Stimulated activated memory B cell treated with anti-CD40 and anti-IgM and Interleukin-4, amounts not matched to agents 10 μg/mL and 1 μg/mL and 100 μg/mL, for 72 hours (primary cell): ENCODE measurements around the gene CD8B.
"Not testable (repeated sequence)": the region's sequence is repeated elsewhere in the genome, so short reads cannot be mapped to it uniquely, and the experiment has no call there.

Source experiments
- ATAC-seq: fragments of 150-1000 bp; cut with Tn5 transposase; 2 replicates; pipeline ENCODE4 v1.10.0; 2021
- H3K27ac Mint-ChIP-seq: one replicate; pipeline ENCODE4 v1.8.0; 2022; ENCODE audit warnings: mild to moderate bottlenecking, mixed read lengths
- H3K27me3 Mint-ChIP-seq: one replicate; pipeline ENCODE4 v1.8.0; 2022; ENCODE audit warnings: mixed read lengths
- H3K36me3 Mint-ChIP-seq: one replicate; pipeline ENCODE4 v1.8.0; 2022; ENCODE audit warnings: mixed read lengths
- H3K4me1 Mint-ChIP-seq: one replicate; pipeline ENCODE4 v1.8.0; 2022; ENCODE audit warnings: mixed read lengths
- H3K4me3 Mint-ChIP-seq: one replicate; pipeline ENCODE4 v1.8.0; 2022; ENCODE audit warnings: mild to moderate bottlenecking, moderate library complexity, mixed read lengths
- H3K9me3 Mint-ChIP-seq: one replicate; pipeline ENCODE4 v1.8.0; 2022; ENCODE audit warnings: mixed read lengths

CD8B gene

DNA sequence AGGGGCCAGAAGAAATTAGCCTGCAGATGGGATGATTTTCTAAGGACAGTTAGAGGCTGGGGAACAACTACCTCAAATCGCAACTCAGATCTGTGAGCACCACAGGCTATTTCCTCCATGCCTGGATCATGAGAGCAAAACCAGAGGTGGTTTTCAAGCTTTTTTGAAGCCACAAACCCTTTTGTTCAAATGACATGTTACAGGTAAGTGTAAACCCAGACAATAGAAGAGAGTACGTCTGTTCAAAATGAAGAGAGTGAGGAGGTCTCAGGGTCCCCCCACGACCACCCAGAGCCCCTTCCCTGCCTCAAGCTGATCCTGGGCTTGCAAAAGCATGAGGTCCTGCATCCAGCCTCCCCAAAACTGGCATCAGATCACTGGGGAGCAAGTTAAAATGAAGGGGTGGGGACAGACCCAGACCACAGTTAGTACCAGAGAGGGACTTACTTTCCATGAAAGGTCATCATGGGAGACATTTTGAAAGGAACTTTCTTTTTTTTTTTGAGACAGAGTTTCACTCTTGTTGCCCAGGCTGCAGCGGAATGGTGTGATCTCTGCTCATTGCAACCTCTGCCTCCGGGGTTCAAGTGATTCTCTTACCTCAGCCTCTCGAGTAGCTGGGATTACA, 19.0 kb downstream of the CD8B start:
- not testable (repeated sequence) for H3K27me3 Mint-ChIP-seq, H3K27ac Mint-ChIP-seq, H3K4me1 Mint-ChIP-seq, H3K9me3 Mint-ChIP-seq, ATAC-seq, H3K36me3 Mint-ChIP-seq, H3K4me3 Mint-ChIP-seq

DNA sequence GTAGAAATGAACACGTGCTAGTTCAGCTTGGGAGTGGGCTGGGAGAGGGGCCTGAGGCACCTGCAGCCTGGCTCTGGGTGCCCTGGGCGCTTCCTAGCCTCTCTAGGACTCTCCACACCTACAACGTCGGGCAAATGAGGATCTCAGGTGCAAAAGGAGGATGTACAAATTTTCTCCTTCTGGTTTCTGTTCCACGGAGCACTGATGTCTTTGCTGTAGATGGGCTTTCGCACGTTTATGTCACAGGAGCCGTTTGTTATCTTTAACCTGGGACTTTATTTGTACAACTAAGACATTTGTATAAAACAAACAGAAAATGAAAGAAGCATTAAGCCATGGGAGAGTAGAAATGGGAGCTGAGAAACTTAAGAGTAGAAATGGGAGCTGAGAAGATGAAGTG, 20.4 kb downstream of the CD8B start:
- not testable (repeated sequence) for H3K4me3 Mint-ChIP-seq, H3K27me3 Mint-ChIP-seq, H3K4me1 Mint-ChIP-seq, ATAC-seq, H3K9me3 Mint-ChIP-seq, H3K36me3 Mint-ChIP-seq, H3K27ac Mint-ChIP-seq

DNA sequence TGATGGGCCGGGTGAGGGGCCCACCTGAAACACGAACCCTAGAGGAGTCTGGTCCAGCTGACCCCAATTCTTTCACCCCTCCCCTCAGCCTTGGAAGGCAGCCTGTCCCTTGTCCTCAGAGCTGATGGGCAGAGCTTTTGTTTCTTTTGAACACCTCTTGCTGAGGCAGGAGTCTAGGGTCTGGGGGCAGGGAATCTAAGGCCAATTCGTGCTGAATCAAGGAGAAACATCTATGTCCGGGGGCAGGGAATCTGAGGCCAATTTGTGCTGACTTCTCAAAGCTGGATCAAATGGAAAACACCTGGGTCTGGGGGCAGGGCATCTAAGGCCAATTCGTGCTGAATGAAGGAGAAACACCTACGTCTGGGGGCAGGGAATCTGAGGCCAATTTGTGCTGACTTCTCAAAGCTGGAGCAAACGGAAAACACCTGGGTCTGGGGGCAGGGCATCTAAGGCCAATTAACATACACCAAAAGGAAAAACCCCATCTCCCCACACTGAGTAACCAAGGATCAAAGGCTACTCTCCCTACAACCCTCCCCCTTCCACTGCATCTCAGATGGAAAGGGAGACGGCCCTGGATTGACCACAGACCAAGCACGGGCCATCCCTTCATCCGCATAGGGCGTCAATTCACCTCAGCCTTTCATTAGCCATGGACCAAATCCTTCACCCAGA, 21.7 kb downstream of the CD8B start:
- not testable (repeated sequence) for H3K9me3 Mint-ChIP-seq, ATAC-seq, H3K4me3 Mint-ChIP-seq, H3K4me1 Mint-ChIP-seq, H3K36me3 Mint-ChIP-seq, H3K27me3 Mint-ChIP-seq, H3K27ac Mint-ChIP-seq

DNA sequence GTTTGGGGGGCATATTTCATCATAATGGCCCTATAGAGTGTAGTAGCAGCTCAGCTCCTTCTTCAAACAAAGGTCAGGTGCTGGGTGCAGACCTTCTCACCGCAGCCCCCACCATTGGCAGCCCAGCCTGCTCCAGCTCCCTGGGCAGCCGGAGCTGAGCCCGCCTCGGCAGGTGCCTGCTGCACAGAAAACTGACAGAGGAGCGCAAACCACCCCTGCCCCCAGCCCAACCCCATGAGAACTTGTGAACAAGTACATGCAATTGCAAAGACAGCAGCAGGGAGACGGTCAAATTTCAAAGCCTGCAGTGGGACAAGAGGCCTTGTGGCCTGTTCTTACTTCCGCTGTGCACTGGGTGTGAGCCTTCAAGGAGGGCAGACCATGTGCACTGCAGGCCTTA, 22.2 kb downstream of the CD8B start:
- H3K9me3 Mint-ChIP-seq, ATAC-seq, H3K36me3 Mint-ChIP-seq, H3K27me3 Mint-ChIP-seq, H3K27ac Mint-ChIP-seq, H3K4me1 Mint-ChIP-seq, H3K4me3 Mint-ChIP-seq: not testable (repeated sequence)

DNA sequence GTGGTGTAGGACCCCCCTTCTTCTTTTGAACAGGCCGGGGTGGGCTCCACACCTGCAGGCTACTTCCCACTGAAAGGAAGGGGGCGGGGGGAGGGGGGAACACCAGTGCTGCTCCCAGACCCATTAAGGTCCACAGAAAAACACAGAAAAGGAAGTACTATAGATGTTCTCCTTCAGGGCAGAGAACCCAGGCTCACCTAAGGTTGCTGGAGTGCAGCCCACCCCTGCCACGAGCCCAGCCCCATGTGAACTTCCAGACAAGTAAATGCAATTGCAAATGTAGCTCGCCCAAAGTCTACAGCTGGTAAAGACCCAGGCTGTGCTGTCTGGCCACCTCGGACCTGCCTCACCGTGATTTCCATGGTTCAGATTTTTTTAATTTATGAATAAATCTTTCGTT, 24.0 kb downstream of the CD8B start:
- H3K9me3 Mint-ChIP-seq, ATAC-seq, H3K36me3 Mint-ChIP-seq, H3K4me3 Mint-ChIP-seq, H3K27ac Mint-ChIP-seq, H3K4me1 Mint-ChIP-seq: not testable (repeated sequence)
- H3K27me3 Mint-ChIP-seq = peaks cover 21% of the 10 kb centered on the region

DNA sequence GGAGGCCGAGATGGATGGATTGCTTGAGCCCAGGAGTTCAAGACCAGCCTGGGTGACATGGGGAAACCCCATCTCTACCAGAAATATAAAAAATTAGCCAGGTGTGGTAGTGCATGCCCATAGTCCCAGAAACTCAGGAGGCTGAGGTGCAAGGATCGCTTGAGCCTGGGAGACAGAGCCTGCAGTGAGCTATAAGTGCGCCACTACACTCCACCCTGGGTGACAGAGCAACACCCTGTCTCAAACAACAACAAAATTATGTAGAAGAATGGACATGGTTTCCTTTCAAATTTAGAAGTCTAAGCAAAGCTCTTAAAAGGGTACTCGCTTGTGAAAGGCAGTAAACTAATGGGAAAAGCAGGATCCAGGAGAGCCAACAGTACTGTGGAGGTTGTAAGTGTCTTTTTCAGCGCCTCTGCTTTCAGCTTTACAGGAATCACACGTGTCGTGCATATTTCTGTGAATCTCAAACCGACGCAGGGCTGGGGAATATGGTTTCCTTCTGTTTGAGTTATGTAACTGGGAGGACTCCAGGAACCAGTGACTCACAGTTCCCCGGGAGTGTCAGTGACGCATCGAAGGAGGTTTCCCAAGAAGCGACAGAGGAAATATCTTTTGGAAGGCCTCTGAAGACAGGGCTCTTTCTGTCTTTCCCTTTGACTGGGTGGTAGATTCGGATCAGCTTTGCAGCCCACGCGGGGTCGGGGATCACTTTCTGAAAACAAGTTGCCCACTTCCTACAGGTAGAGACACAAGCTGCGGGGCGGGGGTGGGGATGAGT, 24.6 kb downstream of the CD8B start:
- not testable (repeated sequence) for H3K4me3 Mint-ChIP-seq, H3K27ac Mint-ChIP-seq, H3K36me3 Mint-ChIP-seq, ATAC-seq, H3K4me1 Mint-ChIP-seq, H3K9me3 Mint-ChIP-seq
- peaks cover 24% of the 10 kb centered on the region for H3K27me3 Mint-ChIP-seq

DNA sequence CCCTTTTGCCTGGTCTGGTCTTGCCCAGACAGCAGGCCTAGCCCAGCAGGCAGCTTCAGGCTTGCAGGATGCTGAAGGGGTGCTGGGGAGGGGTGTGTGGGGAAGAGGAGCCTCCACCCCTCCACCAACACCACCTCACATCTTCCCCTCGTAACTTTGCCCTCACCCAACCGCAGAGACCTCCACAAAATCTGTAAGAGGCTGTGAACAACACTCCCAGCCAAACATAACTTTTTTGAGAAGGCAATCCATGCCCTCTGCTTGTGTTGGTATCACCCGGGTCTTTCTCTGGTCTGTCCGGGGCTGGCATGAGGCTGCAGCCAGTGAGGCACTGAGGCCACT, 26.2 kb downstream of the CD8B start:
- H3K27ac Mint-ChIP-seq, H3K4me3 Mint-ChIP-seq: not testable (repeated sequence)

DNA sequence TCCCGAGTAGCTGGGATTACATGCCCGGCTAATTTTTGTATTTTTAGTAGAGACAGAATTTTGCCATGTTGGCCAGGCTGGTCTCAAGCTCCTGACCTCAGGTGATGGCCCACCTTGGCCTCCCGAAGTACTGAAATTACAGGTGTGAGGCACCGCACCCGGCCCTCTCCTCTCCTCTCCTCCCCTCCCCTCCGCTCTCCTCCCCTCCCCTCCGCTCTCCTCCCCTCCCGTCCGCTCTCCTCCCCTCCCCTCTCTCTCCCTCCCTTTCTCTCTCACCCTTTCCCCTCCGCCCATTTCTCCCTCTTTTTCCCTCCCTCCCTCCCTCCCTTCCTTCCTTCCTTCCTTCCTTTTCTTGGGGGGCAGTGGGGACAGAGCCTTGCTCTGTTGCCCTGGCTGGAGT, 28.4 kb downstream of the CD8B start:
- Mint-ChIP-seq H3K4me3 (no peak overlapping the region), H3K9me3 (no peaks in the 10 kb centered on the region), H3K36me3 (no peaks in the 10 kb centered on the region), H3K27ac (no peak overlapping the region), H3K27me3 (peaks cover 24% of the 10 kb centered on the region), H3K4me1 (no peaks in the 10 kb centered on the region)
- no peak for ATAC-seq

More for the DNA sequence above, 26.2 kb downstream of the CD8B start:
- H3K9me3 Mint-ChIP-seq, H3K36me3 Mint-ChIP-seq, ATAC-seq, H3K4me1 Mint-ChIP-seq: not testable (repeated sequence)
- H3K27me3 Mint-ChIP-seq = peaks cover 24% of the 10 kb centered on the region

DNA sequence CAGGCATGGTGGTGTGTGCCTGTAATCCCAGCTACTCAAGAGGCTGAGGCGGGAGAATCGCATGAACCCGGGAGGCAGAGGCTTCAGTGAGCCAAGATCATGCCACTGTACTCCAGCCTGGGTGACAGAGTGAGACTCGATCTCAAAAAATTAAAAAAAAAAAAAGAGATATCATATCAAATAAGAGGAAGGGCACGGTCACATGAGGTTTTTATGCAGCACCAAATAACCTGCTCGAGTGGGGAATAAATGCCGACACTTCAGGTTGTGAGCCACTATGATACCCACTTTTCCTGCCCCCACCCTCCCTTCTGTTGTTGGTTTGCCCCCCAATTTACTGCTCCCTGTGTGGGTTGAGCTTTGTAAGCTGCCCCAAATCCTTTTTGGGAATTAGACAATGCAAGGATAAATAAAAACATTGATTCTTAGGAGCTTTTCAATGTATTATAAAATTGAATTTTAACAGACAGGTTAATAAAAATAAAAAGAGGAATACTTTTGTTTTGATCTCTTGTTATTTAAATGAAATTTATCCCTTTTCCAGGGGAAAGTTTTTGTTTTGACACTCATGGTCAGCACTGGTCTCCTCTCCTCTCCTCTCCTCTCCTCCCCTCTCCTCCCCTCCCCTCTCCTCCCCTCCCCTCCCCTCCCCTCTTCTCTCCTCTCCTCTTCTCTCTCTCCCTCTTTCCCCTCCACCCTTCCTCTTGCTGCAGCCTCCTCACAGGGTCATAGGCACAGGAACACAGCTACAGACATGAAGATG, 29.2 kb downstream of the CD8B start:
- H3K27me3 Mint-ChIP-seq = peaks cover 24% of the 10 kb centered on the region
- H3K27ac Mint-ChIP-seq = no peak overlapping the region
- H3K36me3 Mint-ChIP-seq = no peaks in the 10 kb centered on the region
- no peak for ATAC-seq
- H3K4me3 Mint-ChIP-seq = no peak overlapping the region
- H3K9me3 Mint-ChIP-seq = no peaks in the 10 kb centered on the region
- H3K4me1 Mint-ChIP-seq = no peaks in the 10 kb centered on the region

DNA sequence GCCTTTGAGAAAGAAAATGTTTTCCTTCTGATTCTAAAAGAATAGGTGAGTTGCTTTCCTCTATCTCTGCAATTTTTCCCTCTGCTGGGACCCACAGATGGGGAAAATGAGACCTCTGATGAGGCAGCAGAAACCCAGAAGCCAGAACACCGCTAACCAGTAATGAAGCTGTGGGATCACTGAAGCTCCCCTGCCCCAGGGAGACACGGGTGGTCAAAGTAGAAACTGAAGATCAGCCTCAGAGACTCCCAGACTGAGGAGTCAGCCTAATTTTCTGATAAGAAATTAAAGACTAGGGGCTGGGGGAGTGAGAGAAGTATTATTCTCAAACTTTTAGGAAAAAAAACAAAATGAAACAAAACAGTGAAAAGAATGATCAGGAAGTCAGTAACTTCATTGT, 30.1 kb downstream of the CD8B start:
- H3K36me3 Mint-ChIP-seq = no peaks in the 10 kb centered on the region
- H3K4me3 Mint-ChIP-seq = no peak overlapping the region
- peaks cover 20% of the 10 kb centered on the region for H3K27me3 Mint-ChIP-seq
- no peak for ATAC-seq
- H3K9me3 Mint-ChIP-seq = no peaks in the 10 kb centered on the region
- no peak overlapping the region for H3K27ac Mint-ChIP-seq
- no peaks in the 10 kb centered on the region for H3K4me1 Mint-ChIP-seq

DNA sequence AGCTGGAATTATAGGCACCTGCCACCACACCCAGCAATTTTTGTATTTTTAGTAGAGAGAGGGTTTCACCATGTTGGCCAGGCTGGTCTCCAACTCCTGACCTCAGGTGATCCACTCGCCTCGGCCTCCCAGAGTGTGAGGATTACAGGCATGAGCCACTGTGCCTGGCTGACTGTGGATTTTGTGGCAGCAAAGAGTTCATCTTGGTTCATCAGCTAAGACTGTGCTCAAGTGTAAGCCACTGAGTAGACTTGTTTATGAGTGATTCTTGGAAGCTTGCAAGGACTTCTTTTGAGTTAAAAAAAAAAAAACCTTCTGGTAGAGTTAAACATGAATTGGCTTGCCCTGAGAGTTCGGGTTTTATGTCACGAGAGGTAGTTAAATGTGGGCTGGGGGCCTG, 34.7 kb downstream of the CD8B start:
- H3K4me1 Mint-ChIP-seq = no peaks in the 10 kb centered on the region
- no peak overlapping the region for H3K27ac Mint-ChIP-seq
- no peak overlapping the region for H3K4me3 Mint-ChIP-seq
- H3K36me3 Mint-ChIP-seq = peaks cover under 1% of the 10 kb centered on the region
- no peak for ATAC-seq
- H3K9me3 Mint-ChIP-seq = no peaks in the 10 kb centered on the region
- peaks cover 13% of the 10 kb centered on the region for H3K27me3 Mint-ChIP-seq

DNA sequence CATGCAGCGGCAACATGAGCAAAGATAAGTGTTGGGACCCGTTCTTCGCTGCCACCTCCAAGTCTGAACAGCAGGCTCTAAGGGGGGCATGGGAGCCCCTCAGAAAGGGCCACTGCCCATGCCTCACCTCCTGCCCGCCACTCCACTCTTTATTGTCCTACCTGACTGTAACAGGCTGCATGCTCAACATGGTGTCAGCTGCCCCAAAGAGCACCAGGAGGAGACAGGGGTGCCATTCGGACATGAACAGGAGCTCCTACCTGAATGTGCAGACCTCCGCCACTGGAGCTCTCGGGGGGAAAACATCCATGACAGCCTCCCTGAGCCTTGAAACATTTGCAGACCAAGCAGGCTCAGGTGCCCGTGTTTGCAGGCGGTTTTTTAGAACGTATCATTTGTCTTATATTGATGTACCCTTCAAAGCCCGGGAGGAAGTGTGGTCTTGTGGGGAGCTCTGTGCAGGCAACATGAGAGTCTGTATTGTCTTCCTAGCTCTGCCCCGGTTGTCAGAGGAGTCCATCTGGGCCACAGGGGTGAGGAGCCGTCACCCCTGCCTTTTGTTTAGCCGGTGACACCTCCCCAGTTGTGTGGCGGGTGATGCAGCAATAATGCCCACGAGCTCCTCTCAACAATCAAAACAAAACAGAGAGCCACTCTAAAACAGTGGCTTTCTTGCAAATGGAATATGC, 35.8 kb downstream of the CD8B start:
- H3K36me3 Mint-ChIP-seq = peaks cover 5% of the 10 kb centered on the region
- H3K4me1 Mint-ChIP-seq = no peaks in the 10 kb centered on the region
- peaks cover 21% of the 10 kb centered on the region for H3K27me3 Mint-ChIP-seq
- peaks cover 3% of the 10 kb centered on the region for H3K9me3 Mint-ChIP-seq
- no peak overlapping the region for H3K4me3 Mint-ChIP-seq
- no peak for ATAC-seq
- no peak overlapping the region for H3K27ac Mint-ChIP-seq

DNA sequence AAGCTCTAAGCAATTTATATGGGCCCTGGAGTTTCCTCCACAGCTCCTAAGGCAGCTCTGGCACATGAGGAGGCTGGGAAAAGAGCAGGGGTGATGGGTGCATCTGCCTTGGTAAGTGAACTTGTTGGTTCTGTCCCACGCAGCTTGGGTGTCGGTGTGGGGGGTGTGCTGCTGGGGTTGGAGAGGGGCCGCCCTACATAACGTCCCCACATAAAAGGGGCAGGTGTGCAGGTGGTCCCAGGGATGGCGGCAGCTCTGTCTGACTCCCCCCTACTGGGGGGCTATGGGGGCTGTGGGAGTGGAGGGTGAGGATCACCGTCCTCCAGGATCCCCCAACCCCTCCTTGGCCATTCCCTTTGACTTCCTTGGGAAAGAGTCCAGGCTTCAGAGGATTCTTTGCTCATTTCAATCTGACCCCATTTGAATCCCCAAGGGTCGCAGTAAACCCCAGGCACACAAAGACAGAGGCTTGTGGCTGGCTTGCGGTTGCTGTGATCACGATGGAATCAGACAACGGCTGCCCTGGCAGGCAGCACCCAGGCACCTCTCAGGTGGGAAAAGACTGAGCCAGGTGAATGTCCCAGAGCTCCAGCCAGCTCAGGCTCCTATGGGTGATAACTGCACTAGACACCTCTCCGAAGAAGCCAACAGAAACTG, 36.5 kb downstream of the CD8B start:
- peaks cover 21% of the 10 kb centered on the region for H3K27me3 Mint-ChIP-seq
- no peaks in the 10 kb centered on the region for H3K4me1 Mint-ChIP-seq
- H3K36me3 Mint-ChIP-seq = peaks cover 5% of the 10 kb centered on the region
- ATAC-seq = peak; percentile 6
- H3K9me3 Mint-ChIP-seq = peaks cover 3% of the 10 kb centered on the region
- H3K4me3 Mint-ChIP-seq = no peak overlapping the region
- no peak overlapping the region for H3K27ac Mint-ChIP-seq

DNA sequence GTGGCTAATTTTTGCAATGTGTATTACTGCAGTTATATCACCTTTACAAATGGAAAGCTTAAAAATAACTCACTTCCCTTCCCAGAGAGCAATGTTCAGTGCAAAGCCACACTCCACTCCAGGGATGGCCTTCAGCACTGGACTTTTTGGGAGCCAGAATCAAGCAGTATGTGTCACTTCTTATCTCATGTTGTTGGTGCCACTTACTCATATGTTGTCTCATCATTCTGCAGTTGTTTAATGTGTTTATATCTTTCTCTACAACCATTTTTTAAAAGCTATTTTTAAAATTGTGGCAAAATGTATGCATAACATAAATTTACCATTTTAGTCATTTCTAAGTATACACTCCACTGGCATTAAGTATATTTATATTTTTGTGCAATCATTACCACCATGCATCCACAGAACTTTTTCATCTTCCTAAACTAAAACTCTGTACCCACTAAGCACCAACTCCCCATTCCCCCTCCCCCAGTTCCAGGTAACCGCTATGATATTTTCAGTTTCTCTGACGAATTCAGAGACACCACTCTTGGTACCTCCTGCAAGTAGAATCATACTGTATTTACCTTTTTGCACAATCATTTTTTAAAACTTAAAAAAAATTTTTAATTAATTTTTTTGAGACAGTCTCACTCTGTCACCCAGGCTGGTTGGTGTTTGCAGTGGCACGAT, 38.9 kb downstream of the CD8B start:
- Mint-ChIP-seq H3K4me3 (no peak overlapping the region), H3K9me3 (peaks cover 3% of the 10 kb centered on the region), H3K4me1 (no peaks in the 10 kb centered on the region), H3K36me3 (peaks cover 5% of the 10 kb centered on the region), H3K27ac (no peak overlapping the region), H3K27me3 (peaks cover 21% of the 10 kb centered on the region)
- ATAC-seq = no peak
